G401.6 (cell line): Measurements from ENCODE around the gene NCL.

Source experiments
- FAIRE-seq: peaks from 2 replicates; lab custom pipeline; 2012; peaks lifted over from hg19 to GRCh38; lab: Jason Lieb, UNC

The NCL gene, protein sequence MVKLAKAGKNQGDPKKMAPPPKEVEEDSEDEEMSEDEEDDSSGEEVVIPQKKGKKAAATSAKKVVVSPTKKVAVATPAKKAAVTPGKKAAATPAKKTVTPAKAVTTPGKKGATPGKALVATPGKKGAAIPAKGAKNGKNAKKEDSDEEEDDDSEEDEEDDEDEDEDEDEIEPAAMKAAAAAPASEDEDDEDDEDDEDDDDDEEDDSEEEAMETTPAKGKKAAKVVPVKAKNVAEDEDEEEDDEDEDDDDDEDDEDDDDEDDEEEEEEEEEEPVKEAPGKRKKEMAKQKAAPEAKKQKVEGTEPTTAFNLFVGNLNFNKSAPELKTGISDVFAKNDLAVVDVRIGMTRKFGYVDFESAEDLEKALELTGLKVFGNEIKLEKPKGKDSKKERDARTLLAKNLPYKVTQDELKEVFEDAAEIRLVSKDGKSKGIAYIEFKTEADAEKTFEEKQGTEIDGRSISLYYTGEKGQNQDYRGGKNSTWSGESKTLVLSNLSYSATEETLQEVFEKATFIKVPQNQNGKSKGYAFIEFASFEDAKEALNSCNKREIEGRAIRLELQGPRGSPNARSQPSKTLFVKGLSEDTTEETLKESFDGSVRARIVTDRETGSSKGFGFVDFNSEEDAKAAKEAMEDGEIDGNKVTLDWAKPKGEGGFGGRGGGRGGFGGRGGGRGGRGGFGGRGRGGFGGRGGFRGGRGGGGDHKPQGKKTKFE

DNA sequence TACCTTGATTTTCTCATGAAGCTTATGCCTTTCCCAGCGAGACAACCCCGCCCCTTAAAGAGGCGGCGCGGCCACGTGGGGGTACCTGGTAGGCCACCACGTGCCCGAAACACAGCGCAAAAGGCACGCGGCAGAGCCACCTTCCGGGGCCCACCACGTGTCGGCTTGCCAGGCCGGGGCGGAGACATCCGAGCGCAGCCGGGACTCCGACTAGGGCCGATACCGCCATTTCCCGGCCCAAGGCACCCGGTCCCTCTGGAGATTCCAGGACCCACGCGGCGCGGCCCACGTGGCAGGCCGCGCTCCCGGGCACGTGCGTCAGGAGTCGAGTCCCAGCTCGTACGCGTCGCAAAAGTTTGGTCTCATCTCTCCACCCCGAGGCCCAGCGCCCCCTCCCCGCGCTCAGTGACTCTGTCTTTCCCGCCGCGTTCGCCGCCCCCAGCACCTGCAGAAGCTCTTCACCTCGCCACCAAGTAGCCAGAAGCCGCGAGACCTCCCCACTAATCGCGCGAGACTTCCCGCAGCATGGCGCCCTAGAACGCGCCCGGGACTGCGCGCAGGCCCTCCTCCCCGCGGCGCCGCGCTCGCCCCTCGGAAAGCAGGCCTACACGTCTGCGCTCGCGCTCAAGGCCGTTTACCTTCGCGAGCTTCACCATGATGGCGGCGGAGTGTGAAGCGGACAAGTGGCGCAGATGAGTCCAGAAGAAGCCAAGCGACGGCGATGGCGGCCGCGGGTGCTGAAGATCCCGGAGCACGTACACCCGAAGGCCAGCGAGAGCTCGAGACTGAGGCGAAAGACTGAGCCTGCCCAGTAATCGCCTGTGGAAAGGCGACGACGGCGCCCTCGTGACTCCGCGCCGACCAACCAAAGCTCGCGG is at the start of gene NCL:
Gene NCL (minus strand): TSS at position 787 of the 878 bp plus-strand sequence. CDS start 131 bp downstream, at position 656.
- FAIRE-seq, result peak; percentile 81

DNA sequence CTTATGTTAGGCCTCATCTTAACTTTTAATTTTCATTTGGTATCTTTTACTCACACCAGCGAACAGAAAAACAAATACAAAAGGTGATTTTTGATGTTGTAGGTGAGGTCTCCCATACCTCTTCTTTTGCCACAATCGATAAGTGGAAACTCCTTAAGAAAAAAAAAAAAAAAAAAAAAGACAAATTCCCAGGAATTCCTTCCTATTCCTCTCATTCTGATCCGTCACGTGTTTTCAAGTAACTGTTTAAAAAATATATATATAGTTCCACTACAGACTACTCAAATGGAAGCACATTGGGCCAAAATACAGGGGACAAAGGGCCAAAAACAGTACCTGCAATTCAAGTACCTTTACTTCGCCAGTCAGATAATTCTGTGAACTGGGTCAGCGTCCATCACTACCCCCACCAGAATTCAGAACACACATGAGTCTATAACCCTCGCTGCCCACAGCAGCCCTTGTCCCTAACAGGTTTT is 49.5 kb upstream of the NCL start:
- peak; percentile 44 for FAIRE-seq

DNA sequence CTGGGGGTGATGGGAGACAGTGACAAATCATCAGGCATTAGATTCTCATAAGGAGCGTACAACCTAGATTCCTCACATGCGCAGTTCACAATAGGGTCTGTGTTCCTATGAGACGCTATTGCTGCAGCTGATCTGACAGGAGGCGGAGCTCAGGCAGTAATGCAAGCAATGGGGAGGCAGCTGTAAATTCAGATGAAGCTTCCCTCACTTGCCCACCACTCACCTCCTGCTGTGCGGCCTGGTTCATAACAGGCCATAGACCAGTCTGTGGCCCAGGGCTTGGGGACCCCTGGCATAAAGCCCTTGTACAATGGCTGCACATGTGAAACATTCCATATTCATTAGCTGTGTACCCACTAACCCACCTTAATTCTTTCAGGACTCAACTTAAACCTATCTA is 47.9 kb upstream of the NCL start:
- FAIRE-seq, result no peak

DNA sequence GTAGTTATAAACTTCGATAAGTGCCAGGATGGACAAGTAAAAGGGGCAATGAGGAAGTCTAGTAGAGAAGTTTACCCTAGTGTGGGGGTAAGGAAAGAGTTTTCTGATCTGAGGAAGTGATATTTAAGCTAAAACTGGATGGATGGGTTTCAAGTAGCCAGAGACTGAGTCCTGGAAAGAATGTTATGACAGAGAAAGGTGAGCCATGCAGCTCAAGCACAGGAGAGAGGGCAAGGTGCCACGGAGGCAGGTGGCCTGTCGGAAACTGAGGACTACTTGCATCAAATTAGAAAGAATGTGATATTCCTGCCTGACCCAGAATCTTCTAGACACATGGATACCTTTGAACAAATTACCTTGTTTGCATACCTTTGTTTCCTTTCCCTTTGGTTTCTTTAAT is 39.5 kb upstream of the NCL start:
- no peak for FAIRE-seq

DNA sequence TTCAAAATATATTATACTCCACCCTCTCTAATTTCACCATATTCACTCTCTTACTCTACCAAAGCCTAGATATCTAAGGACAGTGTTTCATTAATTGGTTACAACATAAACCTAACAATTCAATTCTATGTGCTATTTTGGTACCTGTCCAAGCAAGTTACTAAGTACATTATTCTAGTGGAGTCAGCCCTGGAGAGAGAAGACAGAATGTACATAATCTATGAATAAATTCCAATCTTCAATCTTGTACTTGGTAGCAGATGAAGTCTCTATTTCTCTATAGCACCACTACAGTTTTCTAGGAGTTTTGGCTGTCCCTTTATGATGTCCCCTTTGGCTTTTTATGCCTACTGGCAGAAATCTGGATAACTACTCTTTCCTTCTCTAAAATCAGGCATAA is 38.3 kb upstream of the NCL start:
- FAIRE-seq, result no peak

DNA sequence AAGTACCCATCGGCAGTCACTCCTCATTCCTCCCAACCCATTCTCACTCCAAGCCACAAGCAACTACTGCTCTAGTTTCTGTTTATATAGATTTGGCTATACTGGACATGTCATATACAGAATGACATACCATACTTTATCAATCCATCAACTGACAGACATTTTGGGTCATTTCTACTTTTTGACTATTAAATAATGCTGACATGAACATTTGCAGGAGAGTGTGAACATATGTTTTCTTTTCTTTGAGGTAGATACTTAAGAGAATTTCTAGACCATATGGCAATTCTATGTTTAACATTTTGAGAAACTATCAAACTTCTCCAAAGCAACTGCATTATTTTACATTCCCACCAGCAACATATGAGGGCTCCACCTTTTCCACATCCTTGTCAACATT is 33.4 kb upstream of the NCL start:
- no peak for FAIRE-seq

DNA sequence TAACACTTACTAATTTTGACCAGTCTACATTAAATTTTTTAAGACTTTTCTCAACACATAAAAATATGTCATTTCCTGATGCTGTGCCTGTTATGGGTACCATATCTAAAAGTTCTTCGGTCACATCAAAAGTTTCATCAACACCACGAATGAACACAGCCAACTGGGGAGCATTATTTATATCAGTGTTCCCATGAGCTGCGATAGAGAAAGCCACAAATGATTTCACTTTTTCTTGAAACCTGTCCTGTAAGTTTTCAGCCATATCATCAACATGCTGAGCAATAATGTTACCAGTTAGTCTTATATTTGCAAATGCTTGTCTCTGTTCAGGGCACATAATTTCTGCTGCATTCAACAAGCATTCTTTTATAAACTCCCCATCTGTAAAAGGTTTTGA is 30.4 kb upstream of the NCL start:
- no peak for FAIRE-seq

DNA sequence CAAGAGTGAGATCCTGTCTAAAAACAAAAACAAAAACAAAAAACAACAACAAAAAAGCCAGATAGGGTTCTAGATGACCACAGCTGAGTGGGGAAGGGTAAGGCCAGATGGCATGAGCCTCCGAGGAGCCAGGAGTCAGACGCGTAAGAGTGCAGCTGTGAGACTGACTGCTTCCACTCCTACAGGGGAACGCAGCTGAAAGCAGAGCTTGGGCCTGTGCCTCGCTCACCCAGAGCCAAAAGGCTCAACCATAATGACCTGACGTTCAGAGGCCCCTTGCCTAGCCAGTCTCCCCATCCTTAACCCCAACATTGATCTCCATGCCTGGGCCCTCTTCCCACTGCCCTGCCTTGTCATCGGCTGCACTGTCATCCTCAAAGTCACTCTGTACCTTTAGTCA is 26.5 kb upstream of the NCL start:
- no peak for FAIRE-seq

DNA sequence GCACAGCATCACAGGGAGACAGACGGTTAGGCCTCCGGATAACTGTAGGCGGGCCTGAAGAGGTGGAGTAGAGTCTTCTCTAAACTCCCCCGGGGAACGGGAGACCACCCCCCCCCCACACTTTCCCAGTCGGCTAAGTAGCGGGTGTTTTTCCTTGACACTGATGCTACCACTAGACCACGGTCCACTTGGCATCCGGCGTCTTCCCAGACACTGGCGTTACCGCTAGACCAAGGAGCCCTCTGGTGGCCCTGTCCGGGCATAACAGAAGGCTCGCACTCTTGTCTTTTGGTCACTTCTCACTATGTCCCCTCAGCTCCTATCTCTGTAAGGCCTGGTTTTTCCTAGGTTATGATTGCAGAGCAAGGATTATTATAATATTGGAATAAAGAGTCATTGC is 25.7 kb upstream of the NCL start:
- FAIRE-seq, result no peak

DNA sequence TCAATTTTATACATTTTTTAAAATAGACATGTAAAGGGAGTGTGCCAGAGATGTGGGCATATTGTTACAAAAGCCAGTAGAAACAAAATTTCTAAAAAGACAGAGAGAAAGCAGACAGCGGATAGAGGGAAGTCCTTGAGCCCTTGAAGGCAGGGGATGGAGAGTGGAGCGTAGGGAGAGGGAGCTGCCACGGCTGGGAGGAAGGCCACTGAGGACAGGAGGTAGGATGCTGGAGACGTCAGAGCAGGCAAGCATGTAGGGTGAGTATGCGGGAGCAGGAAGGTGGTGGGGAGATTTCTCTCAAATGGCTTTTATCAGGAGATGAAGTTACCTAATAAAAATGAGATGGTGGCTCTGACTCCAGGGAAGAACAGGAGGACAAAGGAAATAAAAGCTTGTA is 24.0 kb upstream of the NCL start:
- no peak for FAIRE-seq

DNA sequence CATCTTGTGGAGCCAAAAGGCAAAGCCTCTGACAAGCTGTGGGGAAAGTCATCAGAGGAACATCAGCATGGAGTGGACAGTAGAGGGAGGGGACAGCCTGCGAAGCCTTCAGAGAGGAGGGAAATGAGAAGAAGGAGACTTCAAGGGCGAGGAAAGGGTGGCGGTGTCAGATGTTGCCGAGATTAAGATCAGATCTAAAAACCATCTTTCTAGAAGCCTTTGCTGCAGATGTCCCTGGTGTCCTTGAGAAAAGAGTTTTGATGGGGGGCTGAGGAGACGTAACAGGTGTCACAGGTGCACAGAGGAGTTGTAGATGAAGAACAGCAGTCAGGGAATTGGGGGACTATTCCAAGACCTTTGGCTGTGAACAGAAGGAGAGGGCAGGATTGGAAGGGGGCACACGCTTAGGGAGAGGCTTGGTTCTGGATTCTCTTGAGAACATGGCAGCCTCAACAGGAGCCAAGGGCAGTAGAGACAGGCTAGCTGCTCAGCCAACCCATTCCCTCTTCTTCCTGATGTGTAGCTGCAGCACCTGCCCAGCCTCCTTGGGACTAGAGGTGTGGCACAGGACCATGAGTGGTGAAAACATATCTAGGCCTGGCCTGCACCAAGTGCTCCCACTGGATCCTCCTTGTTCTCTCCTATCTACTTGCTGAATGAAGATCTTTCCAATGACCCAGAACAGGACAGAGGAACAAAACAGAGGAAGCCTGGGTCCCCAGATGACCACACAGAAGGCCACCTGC is 22.7 kb upstream of the NCL start:
- no peak for FAIRE-seq

DNA sequence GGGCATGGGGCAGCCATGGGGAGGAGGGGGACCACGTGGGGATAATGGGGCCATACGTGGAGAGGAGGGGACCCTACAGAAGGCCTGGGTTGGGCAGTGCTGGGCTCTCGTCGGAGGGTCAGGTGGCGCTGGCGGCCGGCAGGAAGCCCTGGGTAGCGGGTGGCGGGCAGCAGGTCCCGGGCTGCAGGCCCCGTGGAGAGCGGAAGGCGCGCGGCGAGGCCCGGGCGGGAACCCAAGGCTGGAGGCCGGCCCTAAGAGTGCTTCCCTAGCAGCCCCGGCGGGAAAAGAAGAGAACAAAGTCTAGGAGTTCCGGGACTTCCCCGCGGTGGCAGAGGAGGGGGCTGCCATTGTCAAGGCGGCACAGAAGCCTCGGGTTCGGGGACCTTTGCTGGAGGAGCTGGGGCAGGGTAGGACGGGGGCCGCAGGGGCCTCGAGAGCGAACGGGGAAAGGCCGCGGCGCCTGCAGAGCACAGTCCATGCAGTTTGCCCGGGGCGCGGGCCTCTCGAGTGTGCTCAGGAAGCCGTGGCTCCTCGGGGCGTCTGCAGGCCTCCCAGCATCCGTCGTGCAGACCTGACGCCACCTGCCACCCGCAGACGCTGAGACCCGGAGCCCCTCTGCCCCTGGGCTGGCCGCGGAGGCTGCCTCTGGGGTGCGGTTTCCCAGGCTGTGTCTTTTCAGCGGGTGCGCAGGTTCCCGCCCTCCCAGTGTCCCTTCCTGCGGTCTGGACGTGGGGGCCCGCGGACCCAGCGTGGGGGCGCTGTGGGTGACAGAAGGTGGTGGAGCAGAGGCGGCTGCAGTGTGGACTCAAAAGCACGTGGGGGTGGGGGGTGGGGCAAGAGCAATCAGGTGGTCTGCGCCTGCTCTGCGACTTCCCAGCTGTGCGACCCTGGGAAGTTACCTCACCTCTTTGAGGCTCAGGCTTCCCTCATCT is 19.4 kb upstream of the NCL start:
- FAIRE-seq, result no peak

DNA sequence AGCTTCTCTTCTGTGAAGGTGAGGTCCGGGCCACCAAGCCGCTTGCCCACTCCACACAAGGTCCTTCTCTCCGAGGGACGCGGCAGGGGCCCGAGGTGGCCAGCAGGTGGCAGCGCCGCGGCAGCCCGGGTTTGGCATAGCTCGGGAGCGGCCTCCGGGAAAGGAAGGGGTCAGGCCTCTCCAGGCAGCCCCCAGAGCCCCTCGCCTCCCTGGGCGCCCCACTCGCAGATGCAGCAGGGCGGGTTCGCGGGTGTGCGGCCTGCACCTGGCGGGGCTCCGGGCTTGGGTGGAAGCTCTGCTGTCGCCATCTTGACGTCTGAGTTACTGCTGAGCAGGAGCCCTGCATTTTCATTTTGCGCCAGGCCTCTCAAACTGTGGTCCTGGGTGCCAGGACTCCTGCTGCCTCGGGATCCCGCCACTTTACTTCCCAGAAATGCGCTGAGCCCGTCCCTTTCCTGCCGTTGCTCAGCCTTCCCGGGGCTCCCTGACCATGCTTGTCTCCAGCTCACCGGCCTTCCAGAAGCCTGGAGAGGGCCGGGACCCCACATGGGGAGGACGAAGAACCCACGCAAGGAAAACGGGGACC is 18.6 kb upstream of the NCL start:
- no peak for FAIRE-seq

DNA sequence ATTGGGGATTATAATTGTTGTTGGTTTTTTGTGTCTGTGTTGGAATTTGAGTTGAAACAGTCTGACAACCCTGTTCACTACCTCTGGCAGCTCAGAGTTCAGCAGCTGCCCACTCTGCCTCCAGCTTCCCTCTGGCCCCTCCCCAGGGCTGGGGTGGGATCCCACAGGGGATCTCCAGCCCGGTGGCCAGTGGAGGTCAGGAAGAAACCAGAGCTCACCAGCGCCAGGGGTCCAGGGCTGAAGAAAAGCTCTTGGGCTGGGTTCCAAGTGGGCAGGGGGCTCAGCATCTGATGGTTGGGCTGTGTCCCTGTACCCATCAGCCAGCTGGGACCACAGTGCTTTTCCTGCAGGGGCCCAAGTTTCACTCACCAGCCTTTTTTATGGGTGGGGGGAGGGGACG is 16.5 kb upstream of the NCL start:
- no peak for FAIRE-seq

DNA sequence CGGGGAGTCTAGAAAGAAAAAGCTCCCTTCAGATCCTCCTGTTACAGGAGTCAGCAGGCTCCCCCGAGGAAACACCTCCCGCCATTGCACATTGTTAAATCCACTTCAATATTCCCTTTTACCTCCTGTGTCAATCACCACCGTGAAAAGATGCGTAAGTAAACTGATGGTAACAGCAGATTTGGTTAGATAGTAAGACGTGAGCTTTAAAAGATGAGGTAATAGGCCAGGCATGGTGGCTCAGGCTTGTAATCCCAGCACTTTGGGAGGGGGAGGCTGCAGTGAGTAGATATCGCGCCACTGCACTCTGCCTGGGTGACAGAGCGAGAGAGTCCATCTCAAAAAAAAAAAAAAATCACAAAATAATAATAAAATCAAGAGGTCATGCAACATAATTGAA is 15.2 kb upstream of the NCL start:
- FAIRE-seq, result no peak

DNA sequence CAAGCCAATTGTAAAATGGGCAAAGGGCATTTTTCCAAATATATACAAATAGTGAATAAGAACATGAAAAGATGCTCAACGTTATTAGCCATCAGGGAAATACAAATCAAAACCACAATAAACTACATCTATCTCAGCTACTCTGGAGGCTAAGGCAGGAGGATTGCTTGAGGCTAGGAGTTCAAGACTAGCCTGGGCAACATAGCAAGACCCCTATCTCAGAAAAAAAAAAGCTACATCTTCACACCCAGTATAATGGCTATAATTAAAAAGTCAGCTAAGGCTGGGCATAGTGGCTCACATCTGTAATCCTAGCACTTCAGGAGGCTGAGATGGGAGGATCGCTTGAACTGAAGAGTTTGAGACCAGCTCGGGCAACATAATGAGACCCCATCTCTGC is 12.6 kb upstream of the NCL start:
- no peak for FAIRE-seq

DNA sequence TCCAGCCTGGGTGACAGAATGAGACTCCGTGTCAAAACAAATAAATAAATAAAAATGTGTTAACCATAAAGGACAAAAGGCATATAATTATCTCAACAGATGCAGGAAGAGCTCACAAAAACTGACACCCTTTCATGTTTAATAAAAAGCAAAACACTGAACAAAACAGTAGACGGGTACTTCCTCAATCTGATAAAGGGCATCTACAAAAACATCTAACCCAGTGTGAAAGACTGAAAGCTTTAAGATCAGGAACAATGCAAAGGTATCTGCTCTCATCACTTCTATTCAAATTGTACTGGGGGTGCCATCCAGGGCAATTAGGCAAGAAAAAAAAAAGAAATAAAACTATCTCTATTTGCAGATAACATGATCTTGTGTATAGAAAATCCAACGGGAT is 11.7 kb upstream of the NCL start:
- FAIRE-seq, result no peak

DNA sequence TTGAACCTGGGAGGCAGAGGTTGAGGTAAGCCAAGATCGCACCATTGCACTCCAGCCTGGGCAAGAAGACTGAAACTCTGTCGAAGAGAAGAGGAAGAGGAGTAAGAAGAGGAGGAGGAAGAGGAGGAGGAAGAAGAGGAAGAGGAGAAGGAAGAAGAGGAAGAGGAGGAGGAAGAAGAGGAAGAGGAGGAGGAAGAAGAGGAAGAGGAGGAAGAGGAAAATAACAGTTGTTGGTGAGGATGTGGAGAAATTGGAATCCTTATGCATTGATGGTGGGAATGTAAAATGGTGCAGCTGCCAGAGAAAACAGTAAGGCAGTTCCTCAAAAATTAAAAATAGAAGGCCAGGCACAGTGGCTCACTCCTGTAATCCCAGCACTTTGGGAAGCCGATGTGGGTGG is 8.5 kb upstream of the NCL start:
- no peak for FAIRE-seq

DNA sequence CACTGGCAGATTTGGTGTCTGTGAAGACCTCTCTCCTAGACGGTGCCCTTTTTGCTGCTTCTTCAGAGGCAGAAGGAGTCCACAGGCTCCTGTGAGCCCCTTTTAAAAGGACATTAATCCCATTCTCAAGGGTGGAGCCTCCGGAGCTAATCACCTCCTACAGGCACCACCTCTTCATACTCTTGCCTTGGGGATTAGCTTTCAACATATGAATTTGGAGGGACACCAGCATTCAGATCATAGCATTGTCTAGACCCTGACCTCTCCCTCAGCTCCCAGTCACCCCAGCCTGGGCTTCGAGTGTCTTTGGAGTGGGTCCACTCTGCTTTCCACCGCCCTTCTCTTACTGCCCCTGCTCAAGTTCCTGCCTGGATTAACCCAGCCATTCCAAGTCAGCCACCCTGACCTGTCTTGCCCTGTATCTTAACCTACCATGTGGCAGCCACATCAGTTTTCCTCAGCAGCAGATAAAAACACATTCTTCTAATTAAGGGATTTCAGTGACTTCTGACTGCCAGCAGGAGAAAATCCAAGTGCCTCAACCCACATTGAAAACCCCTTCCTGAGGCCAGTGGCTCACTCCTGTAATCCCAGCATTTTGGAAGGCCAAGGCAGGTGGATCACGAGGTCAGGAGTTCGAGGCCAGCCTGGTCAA is 6.1 kb upstream of the NCL start:
- FAIRE-seq, result no peak

DNA sequence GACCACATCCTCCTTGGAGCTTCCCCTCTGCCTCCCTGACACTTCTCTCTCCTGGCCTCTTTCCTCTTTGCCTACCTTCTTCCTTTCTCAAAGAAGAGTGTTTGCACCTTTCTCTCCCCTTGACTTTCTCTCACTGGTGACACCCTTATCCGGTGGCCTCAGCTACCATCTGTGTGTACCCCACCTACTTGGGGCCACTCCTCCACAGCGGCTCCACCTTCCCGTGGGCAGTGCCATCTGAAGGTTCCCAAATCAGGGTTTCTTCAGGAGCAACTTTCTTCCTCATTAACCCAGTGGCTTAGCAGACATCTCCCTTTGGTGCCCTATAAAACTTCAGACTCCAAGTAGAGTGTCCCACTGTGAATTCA is 5.3 kb upstream of the NCL start:
- no peak for FAIRE-seq
